Activated T-cell treated with anti-CD3 and anti-CD28 coated beads, Interleukin-2, amount 50 U/mL, for 48 hours (primary cell): Measurements from ENCODE around the gene PTPRT.
"Not testable (repeated sequence)": the region's sequence is repeated elsewhere in the genome, so short reads cannot be mapped to it uniquely, and the experiment has no call there.

Experiments used
- DNase-seq, 2 experiments: peaks; one replicate each; pipeline ENCODE4 v3.0.0-alpha.2; 2020

Gene PTPRT

GRCh38 chr20:42901689-42902440, 287.8 kb downstream of the PTPRT start:
- no peak for DNase-seq

- DNase-seq: not testable (repeated sequence)
These were observed 288.9 kb downstream of the PTPRT start for GRCh38 chr20:42900764-42901163.

GRCh38 chr20:42895020-42895419, 294.7 kb downstream of the PTPRT start:
- no peak for DNase-seq

GRCh38 chr20:42894483-42894882, 295.2 kb downstream of the PTPRT start:
- DNase-seq: no peak

- no peak for DNase-seq
These were observed 300.2 kb downstream of the PTPRT start for GRCh38 chr20:42889517-42889916.

- no peak for DNase-seq
These were observed 302.4 kb downstream of the PTPRT start for GRCh38 chr20:42887281-42887680.

GRCh38 chr20:42886801-42887200, 302.9 kb downstream of the PTPRT start:
- no peak for DNase-seq

GRCh38 chr20:42886046-42886445, 303.7 kb downstream of the PTPRT start:
- no peak for DNase-seq

- no peak for DNase-seq
These were observed 314.1 kb downstream of the PTPRT start for GRCh38 chr20:42875581-42875980.

GRCh38 chr20:42873259-42873658, 316.4 kb downstream of the PTPRT start:
- no peak for DNase-seq

- no peak for DNase-seq
These were observed 325.6 kb downstream of the PTPRT start for GRCh38 chr20:42864116-42864515.

- no peak for DNase-seq
These were observed 327.3 kb downstream of the PTPRT start for GRCh38 chr20:42862446-42862845.

GRCh38 chr20:42857446-42857845, 332.3 kb downstream of the PTPRT start:
- no peak for DNase-seq

GRCh38 chr20:42855896-42856295, 333.8 kb downstream of the PTPRT start:
- no peak for DNase-seq

- no peak for DNase-seq
These were observed 337.0 kb downstream of the PTPRT start for GRCh38 chr20:42852691-42853090.

GRCh38 chr20:42846784-42847490, 342.8 kb downstream of the PTPRT start:
- no peak for DNase-seq

- DNase-seq: no peak
These were observed 345.0 kb downstream of the PTPRT start for GRCh38 chr20:42844751-42845150.

- DNase-seq: no peak
These were observed 352.2 kb downstream of the PTPRT start for GRCh38 chr20:42837456-42837855.

- no peak for DNase-seq
These were observed 353.4 kb downstream of the PTPRT start for GRCh38 chr20:42836339-42836738.

GRCh38 chr20:42807876-42808275, 381.8 kb downstream of the PTPRT start:
- no peak for DNase-seq

- DNase-seq: no peak
These were observed 394.5 kb downstream of the PTPRT start for GRCh38 chr20:42795111-42795695.

GRCh38 chr20:42792052-42792451, 397.7 kb downstream of the PTPRT start:
- no peak for DNase-seq

- no peak for DNase-seq
These were observed 399.6 kb downstream of the PTPRT start for GRCh38 chr20:42790111-42790510.

- DNase-seq: no peak
These were observed 401.0 kb downstream of the PTPRT start for GRCh38 chr20:42788707-42789106.
